KMS-11 (cell line): ENCODE data around the gene GPBP1.
"Not testable (repeated sequence)": the region's sequence is repeated elsewhere in the genome, so short reads cannot be mapped to it uniquely, and the experiment has no call there.

Experiments
- H2AFZ ChIP-seq: fragments of 200-600 bp; sonication (generic); 2 replicates; pipeline ENCODE4 v1.6.1; 2016; ENCODE audit warnings: antibody characterized with exemption, mixed run types, low read depth
- H3K27ac ChIP-seq: fragments of 200-600 bp; sonication (generic); 2 replicates; pipeline ENCODE4 v1.6.1; 2016; ENCODE audit warnings: mild to moderate bottlenecking, mixed run types
- H3K27me3 ChIP-seq: fragments of 200-600 bp; sonication (generic); 2 replicates; pipeline ENCODE4 v1.6.1; 2017; ENCODE audit warnings: mild to moderate bottlenecking, low read depth, mixed run types, moderate library complexity; ENCODE audit not compliant: insufficient read depth
- H3K36me3 ChIP-seq: fragments of 200-600 bp; sonication (generic); 2 replicates; pipeline ENCODE4 v1.6.1; 2017; ENCODE audit warnings: mild to moderate bottlenecking, mixed run types; ENCODE audit not compliant: insufficient read depth
- H3K4me1 ChIP-seq: fragments of 200-600 bp; sonication (generic); 2 replicates; pipeline ENCODE4 v1.6.1; 2016; ENCODE audit warnings: mild to moderate bottlenecking, low read depth, mixed run types; ENCODE audit not compliant: poor library complexity, severe bottlenecking
- H3K4me2 ChIP-seq: fragments of 200-600 bp; sonication (generic); 2 replicates; pipeline ENCODE4 v1.7.0; 2016; ENCODE audit warnings: mild to moderate bottlenecking, mixed run types
- H3K4me3 ChIP-seq: fragments of 200-600 bp; sonication (generic); IDR thresholded peaks from 2 replicates; pipeline ENCODE4 v1.6.1; 2017; ENCODE audit warnings: low read depth, low read length, mixed read lengths; ENCODE audit not compliant: insufficient read depth
- H3K79me2 ChIP-seq: fragments of 200-600 bp; sonication (generic); 2 replicates; pipeline ENCODE4 v1.6.1; 2016; ENCODE audit warnings: low read depth, mixed run types; ENCODE audit not compliant: insufficient read depth
- H3K9ac ChIP-seq: fragments of 200-600 bp; sonication (generic); 2 replicates; pipeline ENCODE4 v1.6.1; 2016; ENCODE audit warnings: mild to moderate bottlenecking, mixed run types
- H4K20me1 ChIP-seq: fragments of 200-600 bp; sonication (generic); 2 replicates; pipeline ENCODE4 v1.6.1; 2016; ENCODE audit warnings: mild to moderate bottlenecking, mixed run types; ENCODE audit not compliant: insufficient read depth
- TF ChIP-seq, protein P1 (sequence below): fragments of 200-600 bp; sonication (generic); conservative IDR thresholded peaks from 2 replicates; pipeline ENCODE4 v1.6.1; 2017; ENCODE audit warnings: low read depth, mild to moderate bottlenecking, antibody characterized with exemption, low read length, moderate library complexity, mixed read lengths

Gene GPBP1

DNA sequence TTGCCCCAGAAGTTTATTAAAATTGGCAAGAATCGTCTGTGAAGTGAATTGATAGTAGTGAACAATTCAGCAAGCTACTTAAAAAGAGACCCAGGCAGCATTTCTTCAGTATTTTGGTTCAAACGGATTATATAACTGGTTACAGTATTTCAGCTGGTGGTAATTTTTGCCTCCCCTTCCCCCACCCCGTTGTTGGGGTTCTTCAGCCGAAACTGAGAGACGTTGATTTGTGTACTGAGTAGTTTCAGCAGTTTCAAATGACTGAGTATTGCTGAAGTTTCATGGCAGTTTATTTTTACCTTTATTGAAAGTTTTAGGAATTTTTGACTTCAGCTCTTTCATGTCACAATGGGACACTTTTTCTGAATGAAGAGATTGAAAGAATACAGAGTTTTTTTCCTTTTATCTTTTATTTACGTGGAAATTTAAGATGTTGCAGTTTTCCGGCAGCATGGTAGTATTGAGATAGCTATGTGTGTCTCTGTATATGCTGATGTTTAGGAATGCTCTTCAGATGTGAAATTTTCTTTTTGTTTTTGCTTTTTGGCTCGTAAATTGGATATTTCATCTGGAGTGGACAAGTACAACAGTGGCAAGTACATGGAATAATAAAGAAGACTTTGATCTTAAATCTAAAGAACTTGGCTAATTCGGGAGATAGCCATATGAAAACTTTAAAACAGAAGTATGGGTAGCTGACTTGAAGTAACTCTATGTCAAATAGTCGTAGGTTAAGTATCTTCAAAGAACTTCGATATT, 1.9 kb downstream of the GPBP1 start:
- H3K27me3 ChIP-seq = no peaks in the 10 kb centered on the region
- peak overlapping the region; percentile 99 for H3K27ac ChIP-seq
- no peak overlapping the region for H2AFZ ChIP-seq
- TF ChIP-seq, protein P1, sequence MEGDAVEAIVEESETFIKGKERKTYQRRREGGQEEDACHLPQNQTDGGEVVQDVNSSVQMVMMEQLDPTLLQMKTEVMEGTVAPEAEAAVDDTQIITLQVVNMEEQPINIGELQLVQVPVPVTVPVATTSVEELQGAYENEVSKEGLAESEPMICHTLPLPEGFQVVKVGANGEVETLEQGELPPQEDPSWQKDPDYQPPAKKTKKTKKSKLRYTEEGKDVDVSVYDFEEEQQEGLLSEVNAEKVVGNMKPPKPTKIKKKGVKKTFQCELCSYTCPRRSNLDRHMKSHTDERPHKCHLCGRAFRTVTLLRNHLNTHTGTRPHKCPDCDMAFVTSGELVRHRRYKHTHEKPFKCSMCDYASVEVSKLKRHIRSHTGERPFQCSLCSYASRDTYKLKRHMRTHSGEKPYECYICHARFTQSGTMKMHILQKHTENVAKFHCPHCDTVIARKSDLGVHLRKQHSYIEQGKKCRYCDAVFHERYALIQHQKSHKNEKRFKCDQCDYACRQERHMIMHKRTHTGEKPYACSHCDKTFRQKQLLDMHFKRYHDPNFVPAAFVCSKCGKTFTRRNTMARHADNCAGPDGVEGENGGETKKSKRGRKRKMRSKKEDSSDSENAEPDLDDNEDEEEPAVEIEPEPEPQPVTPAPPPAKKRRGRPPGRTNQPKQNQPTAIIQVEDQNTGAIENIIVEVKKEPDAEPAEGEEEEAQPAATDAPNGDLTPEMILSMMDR = no peak
- H3K36me3 ChIP-seq = peaks cover 15% of the 10 kb centered on the region
- H4K20me1 ChIP-seq = peaks cover 37% of the 10 kb centered on the region
- peak overlapping the region; percentile 99 for H3K9ac ChIP-seq
- peak overlapping the region; percentile 72 for H3K4me2 ChIP-seq
- peaks cover 39% of the 10 kb centered on the region for H3K4me1 ChIP-seq
- H3K79me2 ChIP-seq = peaks cover 69% of the 10 kb centered on the region
- H3K4me3 ChIP-seq = peak overlapping the region; percentile 42

DNA sequence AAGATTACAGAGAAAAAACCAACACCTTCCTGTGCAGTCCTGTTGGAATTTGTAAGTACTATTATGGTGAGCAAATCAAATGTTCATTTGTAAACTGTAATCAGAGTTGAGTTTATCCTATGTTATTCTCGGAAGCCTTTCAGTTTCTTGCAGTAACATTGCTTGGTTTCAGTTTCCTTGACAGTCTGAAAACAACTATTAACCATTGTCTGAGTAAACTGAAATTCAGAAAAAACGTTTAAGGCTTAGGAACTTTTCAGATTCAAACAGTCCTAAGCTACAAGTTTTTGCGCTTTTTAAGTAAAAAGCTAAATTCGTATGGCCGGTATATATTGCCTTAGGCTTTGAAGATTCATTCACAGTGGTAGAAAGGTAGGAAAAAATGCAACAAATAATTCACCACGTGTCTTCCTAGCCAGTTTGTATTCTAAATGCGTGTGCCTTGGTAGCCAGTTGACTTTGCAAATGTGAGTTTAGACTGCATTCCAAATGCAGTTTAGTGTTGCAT, 2.5 kb downstream of the GPBP1 start:
- H3K9ac ChIP-seq = peak overlapping the region; percentile 99

DNA sequence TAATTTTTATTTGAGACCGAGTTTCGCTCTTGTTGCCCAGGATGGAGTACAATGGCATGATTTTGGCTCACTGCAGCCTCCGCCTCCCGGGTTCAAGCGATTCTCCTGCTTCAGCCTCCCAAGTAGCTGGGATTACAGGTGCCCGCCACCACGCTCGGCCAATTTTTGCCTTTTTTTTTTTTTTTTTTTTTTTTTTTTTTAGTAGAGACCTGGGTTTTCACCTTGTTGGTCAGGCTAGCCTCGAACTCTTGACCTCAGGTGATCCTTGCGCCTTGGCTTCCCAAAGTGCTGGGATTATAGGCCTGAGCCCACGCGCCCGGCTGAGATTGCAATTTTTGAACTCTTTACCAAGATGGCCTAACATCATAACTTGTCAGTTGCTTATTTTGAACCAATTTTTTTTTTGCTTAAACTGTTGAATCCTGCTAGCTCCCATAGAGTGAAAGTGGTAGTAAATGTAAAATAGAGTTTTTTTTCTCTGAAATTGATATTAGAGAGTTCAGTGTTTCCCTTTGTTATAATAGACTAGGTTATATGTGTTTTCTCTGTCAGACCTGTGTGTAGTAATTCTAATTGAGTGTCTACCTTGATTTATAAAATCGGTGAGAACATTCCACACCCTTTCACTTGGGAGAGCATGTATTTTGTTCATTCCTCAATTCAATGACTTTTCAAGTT, 3.8 kb downstream of the GPBP1 start:
- TF ChIP-seq, protein P1 = no peak
- H3K4me2 ChIP-seq = peak overlapping the region; percentile 72
- peaks cover 15% of the 10 kb centered on the region for H3K36me3 ChIP-seq
- no peaks in the 10 kb centered on the region for H3K27me3 ChIP-seq
- H3K9ac ChIP-seq = peak overlapping the region; percentile 99; the same call in 1 of the 2 replicates
- H2AFZ ChIP-seq = no peak overlapping the region
- peaks cover 50% of the 10 kb centered on the region for H3K4me1 ChIP-seq
- peaks cover 52% of the 10 kb centered on the region for H4K20me1 ChIP-seq
- peaks cover 88% of the 10 kb centered on the region for H3K79me2 ChIP-seq
- no peak overlapping the region for H3K4me3 ChIP-seq
- H3K27ac ChIP-seq = peak overlapping the region; percentile 99; the same call in 1 of the 2 replicates

More for the DNA sequence above, 2.5 kb downstream of the GPBP1 start:
- TF ChIP-seq, protein P1 = no peak
- Histone ChIP-seq H3K4me3 (peak overlapping the region; percentile 42), H3K36me3 (peaks cover 15% of the 10 kb centered on the region), H3K27ac (peak overlapping the region; percentile 99), H3K4me1 (peaks cover 40% of the 10 kb centered on the region), H3K27me3 (no peaks in the 10 kb centered on the region), H3K79me2 (peaks cover 76% of the 10 kb centered on the region), H4K20me1 (peaks cover 42% of the 10 kb centered on the region), H2AFZ (no peak overlapping the region), H3K4me2 (peak overlapping the region; percentile 72)

DNA sequence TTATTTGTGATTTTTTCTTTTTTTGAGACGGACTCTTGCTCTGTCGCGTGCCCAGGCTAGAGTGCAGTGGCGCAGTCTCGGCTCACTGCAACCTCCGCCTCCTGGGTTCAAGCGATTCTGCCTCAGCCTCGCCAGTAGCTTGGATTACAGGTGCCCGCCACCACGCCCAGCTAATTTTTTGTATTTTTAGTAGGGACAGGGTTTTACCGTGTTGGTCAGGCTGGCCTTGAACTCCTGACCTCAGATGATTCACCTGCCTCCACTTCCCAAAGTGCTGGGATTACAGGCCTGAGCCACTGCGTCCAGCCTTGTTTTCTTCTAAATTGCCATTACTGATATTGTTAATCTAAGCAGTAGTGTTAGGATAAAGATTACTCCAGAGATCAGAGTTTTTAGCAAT, 4.4 kb downstream of the GPBP1 start:
- Histone ChIP-seq H4K20me1 (peaks cover 57% of the 10 kb centered on the region), H3K4me1 (peaks cover 55% of the 10 kb centered on the region), H3K4me2 (peak overlapping the region; percentile 72), H3K79me2 (peaks cover 94% of the 10 kb centered on the region), H3K36me3 (peaks cover 15% of the 10 kb centered on the region), H3K27ac (peak overlapping the region; percentile 99; the same call in 1 of the 2 replicates)
- H3K4me3 ChIP-seq, H2AFZ ChIP-seq, H3K27me3 ChIP-seq, H3K9ac ChIP-seq: not testable (repeated sequence)
